Caco-2 (cell line): ENCODE measurements around the gene CLEC4M. TPM values are rescaled to one million over a fixed set of nuclear protein-coding genes. Genes with fewer than 3 reads are reported as not detected.

Source experiments
- BruUV-seq: library from RNA; stranded (reverse); fragments of 400-500 nt; replicated peaks from 2 replicates; lab custom pipeline; 2021; lab: Mats Ljungman, UMichigan
- CTCF ChIA-PET: fragments of 300-600 bp; sonication (Branson Sonifier 250); formaldehyde crosslinking; loops from one replicate; lab custom pipeline; 2022; ENCODE audit warnings: antibody characterized with exemption; lab: Charles Lee
- POLR2A ChIA-PET: fragments of 300-600 bp; sonication (Branson Sonifier 250); formaldehyde crosslinking; loops from one replicate; lab custom pipeline; 2022; ENCODE audit warnings: antibody characterized with exemption; lab: Charles Lee
- DNase-seq, 2 experiments: peaks; one replicate each; pipeline versions ENCODE4 v3.0.0 to v3.0.0-alpha.2; 2020 to 2022
- H3K27me3 ChIP-seq: replicated peaks from 2 replicates; pipeline ENCODE4 v1.6.0; 2011; ENCODE audit warnings: low read length; ENCODE audit not compliant: control insufficient read depth, insufficient read depth
- H3K36me3 ChIP-seq: 2 replicates; pipeline ENCODE4 v1.5.1; 2011; ENCODE audit warnings: low read length; ENCODE audit not compliant: control insufficient read depth, insufficient read depth
- H3K4me1 ChIP-seq: fragments of 250-450 bp; sonication (Bioruptor Pico); 2 replicates; pipeline ENCODE4 v1.5.1; 2020; ENCODE audit warnings: mild to moderate bottlenecking
- H3K4me3 ChIP-seq: 2 replicates; pipeline ENCODE4 v1.5.1; 2011; ENCODE audit warnings: low read depth, mild to moderate bottlenecking, control low read depth, low read length
- H3K9me3 ChIP-seq: fragments of 250-450 bp; sonication (Bioruptor Pico); 2 replicates; pipeline ENCODE4 v1.5.1; 2020; ENCODE audit warnings: mild to moderate bottlenecking, moderate library complexity
- H3K27ac Mint-ChIP-seq: one replicate; pipeline ENCODE4 v1.8.0; 2022; ENCODE audit warnings: mixed read lengths; ENCODE audit not compliant: unreplicated experiment
- H3K27me3 Mint-ChIP-seq: one replicate; pipeline ENCODE4 v1.8.0; 2022; ENCODE audit warnings: mixed read lengths; ENCODE audit not compliant: insufficient read depth, unreplicated experiment
- H3K36me3 Mint-ChIP-seq: one replicate; pipeline ENCODE4 v1.8.0; 2022; ENCODE audit warnings: mild to moderate bottlenecking, mixed read lengths; ENCODE audit not compliant: insufficient read depth, unreplicated experiment
- H3K4me1 Mint-ChIP-seq: one replicate; pipeline ENCODE4 v1.8.0; 2022; ENCODE audit warnings: low read depth, mixed read lengths; ENCODE audit not compliant: unreplicated experiment
- H3K4me3 Mint-ChIP-seq: one replicate; pipeline ENCODE4 v1.8.0; 2022; ENCODE audit warnings: mild to moderate bottlenecking, moderate library complexity, mixed read lengths; ENCODE audit not compliant: unreplicated experiment
- H3K9me3 Mint-ChIP-seq: one replicate; pipeline ENCODE4 v1.8.0; 2022; ENCODE audit warnings: mixed read lengths; ENCODE audit not compliant: unreplicated experiment
- CTCF ChIP-seq, 2 experiments: fragments of 200-600 bp in 1 of 2; IDR thresholded peaks; 1 replicate in 1 of 2; 2 replicates in 1 of 2; pipeline versions ENCODE4 v1.5.1 to v1.8.0; 2011 to 2022; ENCODE audit warnings: antibody characterized with exemption in 1 of 2, control low read depth in 1 of 2, inconsistent platforms in 1 of 2, low read depth in 1 of 2, low read length in 1 of 2, mild to moderate bottlenecking in 1 of 2, moderate library complexity in 1 of 2; ENCODE audit not compliant: insufficient read depth in 1 of 2, severe bottlenecking in 1 of 2, unreplicated experiment in 1 of 2
- intact Hi-C: fragments of 100-400 bp; cut with micrococcal nuclease; formaldehyde crosslinking; loops from one replicate; pipeline ENCODE4 v1.10.0; 2022; ENCODE audit not compliant: unreplicated experiment
- total RNA-seq: library from RNA; stranded (reverse); gene quantifications from 2 replicates; pipeline ENCODE4 v1.2.3, GENCODE V29; 2022

The CLEC4M gene
- total RNA-seq, 1 experiment from 2014 or later = not detected

DNA sequence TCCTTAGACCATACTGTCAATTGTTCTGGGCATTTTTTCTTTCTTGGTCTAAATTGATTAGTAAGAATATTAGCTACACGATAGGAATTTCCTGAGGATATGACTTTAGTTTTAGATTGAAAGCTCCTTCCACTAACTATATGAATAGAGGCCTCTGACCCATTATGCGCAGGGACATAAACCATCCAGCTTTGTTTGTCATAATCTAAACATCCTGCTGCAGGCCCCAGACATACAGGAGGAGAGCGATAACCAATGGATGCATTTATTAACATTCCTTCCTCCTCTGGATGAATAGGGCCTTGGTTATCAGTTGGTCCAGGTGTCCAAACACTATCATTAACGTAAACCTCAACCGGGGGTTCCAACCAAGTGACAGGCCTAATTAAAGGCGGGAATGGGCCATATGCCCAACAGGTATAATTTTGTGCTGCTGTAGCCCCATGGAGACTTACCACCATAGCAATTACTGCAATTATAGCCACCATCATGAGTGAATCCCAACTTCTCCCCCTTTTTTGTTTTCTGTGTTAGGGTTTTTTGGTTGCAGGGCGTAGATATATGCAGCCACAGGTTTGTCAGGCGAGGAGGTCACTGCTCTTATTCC, 32.6 kb downstream of the CLEC4M start:
- no peaks in the 10 kb centered on the region for H3K36me3 ChIP-seq
- no TSS peak for BruUV-seq
- H3K27me3 Mint-ChIP-seq = no peaks in the 10 kb centered on the region
- no peak overlapping the region for H3K4me3 Mint-ChIP-seq
- intact Hi-C loops = no loop called here
- peaks cover 12% of the 10 kb centered on the region for H3K4me1 Mint-ChIP-seq
- CTCF ChIA-PET = no interaction called here
- H3K36me3 Mint-ChIP-seq = peaks cover 9% of the 10 kb centered on the region
- H3K4me3 ChIP-seq = no peak overlapping the region
- no peak for TF ChIP-seq CTCF (IDR thresholded peaks at IDR 0.05; ENCODE audit: insufficient read depth in 1 of 2, low read depth in 1 of 2, low read length in 1 of 2, severe bottlenecking in 1 of 2, unreplicated experiment in 1 of 2)
- H3K9me3 ChIP-seq = peaks cover 8% of the 10 kb centered on the region; the same call in 1 of the 2 replicates
- POLR2A ChIA-PET = no interaction called here
- no peak overlapping the region for H3K27ac Mint-ChIP-seq
- peaks cover 15% of the 10 kb centered on the region for H3K4me1 ChIP-seq
- DNase-seq = no peak
- peaks cover 9% of the 10 kb centered on the region for H3K9me3 Mint-ChIP-seq
- no peaks in the 10 kb centered on the region for H3K27me3 ChIP-seq

DNA sequence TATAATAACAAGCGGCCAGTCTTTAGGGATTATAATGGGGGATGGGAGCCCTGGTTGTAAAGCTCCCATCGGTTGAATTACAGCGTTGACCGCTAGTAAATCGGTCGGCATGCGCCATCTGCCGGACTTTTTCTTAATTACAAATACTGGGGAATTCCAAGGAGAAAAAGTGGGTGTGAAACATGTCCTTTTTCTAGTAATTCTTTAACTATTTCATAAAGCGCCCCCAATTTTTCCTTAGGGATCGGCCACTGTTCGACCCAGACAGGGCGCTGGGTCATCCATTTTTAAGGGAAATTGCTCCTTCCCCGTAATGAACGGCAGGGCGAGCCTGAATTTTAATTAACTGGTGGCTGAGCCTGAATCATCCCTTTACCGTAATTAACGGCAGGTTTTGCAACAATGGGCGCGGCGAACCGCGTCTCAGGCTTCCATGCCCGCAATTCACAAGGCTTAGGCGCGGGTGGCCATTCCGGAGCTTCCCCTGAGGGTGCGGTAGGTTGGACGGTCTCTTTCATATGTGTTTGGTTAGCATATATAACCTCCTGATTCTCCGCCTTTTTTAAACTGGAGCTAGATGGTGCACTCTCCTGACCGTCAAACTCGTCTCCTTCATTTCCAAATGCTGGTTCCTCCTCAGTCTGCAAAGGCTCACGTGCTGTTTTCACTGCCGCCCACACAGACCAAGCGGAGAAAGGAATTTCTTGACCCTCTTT, 36.8 kb downstream of the CLEC4M start:
- Mint-ChIP-seq H3K9me3 (peaks cover 9% of the 10 kb centered on the region), H3K36me3 (no peaks in the 10 kb centered on the region), H3K4me1 (no peaks in the 10 kb centered on the region), H3K27me3 (no peaks in the 10 kb centered on the region), H3K4me3 (peak overlapping the region; percentile 58), H3K27ac (no peak overlapping the region)
- POLR2A ChIA-PET = interaction anchor here (0.5 to 1.0 kb wide), 5 partner anchors 69 to 230 kb away, joined by 3 to 21 read pairs (median 7); no protein-coding TSS in a partner anchor
- H3K27me3 ChIP-seq = no peaks in the 10 kb centered on the region
- no TSS peak for BruUV-seq
- no peaks in the 10 kb centered on the region for H3K4me1 ChIP-seq
- DNase-seq = peak; percentile 66 to 82
- CTCF ChIA-PET = interaction anchor here (0.7 to 2.1 kb wide), 15 partner anchors 9 to 698 kb away, joined by 3 to 57 read pairs (median 5); partner anchors contain the start of genes CLEC4M, PET100, TRAPPC5 and XAB2
- no peaks in the 10 kb centered on the region for H3K36me3 ChIP-seq
- intact Hi-C loops = loop anchor here (1.0 to 2.0 kb wide), 4 partner anchors 18 to 147 kb away; partner anchors contain the start of gene TRAPPC5
- peak; percentile 49 to 73 for TF ChIP-seq CTCF (IDR thresholded peaks at IDR 0.05; ENCODE audit: insufficient read depth in 1 of 2, low read depth in 1 of 2, low read length in 1 of 2, severe bottlenecking in 1 of 2, unreplicated experiment in 1 of 2)
- H3K9me3 ChIP-seq = peaks cover 6% of the 10 kb centered on the region; the same call in 1 of the 2 replicates
- H3K4me3 ChIP-seq = peak overlapping the region; percentile 27

DNA sequence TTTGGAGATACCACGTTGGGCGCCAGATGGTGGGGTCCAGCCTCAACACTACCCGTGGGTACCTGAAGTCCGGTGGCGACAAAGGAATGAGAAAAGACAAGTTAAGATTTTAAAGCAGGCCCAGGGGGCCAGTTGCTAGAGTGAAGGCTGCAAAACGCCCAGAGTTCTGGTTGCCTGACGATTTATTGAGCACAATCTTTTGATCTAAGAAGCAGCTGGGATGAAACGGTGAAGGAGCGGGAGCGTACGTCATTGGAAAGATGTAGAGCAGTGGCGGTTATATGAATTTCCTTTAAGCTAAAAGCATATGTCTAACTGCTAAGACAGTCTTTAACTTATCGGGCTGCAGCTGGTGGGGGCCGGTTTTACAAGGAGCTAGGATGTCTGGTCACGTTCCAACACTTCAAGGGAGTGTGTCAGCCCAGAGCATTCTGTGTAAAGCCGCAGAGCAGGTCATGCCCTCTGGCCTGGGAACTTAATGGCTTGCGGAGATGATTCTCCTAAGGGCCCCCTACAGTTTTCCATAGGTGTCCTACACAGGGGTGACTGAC, 38.1 kb downstream of the CLEC4M start:
- no peak overlapping the region for H3K4me3 Mint-ChIP-seq
- no TSS peak for BruUV-seq

More for the DNA sequence above, 38.1 kb downstream of the CLEC4M start:
- no peaks in the 10 kb centered on the region for H3K27me3 Mint-ChIP-seq
- H3K4me1 Mint-ChIP-seq = no peaks in the 10 kb centered on the region
- H3K27ac Mint-ChIP-seq = no peak overlapping the region
- DNase-seq = no peak
- ChIA-PET POLR2A (no interaction called here), CTCF (interaction anchor here (0.9 kb wide), 2 partner anchors 17 to 20 kb away, joined by 3 read pairs; no protein-coding TSS in a partner anchor)
- H3K27me3 ChIP-seq = no peaks in the 10 kb centered on the region
- no peak overlapping the region for H3K4me3 ChIP-seq
- H3K4me1 ChIP-seq = no peaks in the 10 kb centered on the region
- TF ChIP-seq CTCF (IDR thresholded peaks at IDR 0.05; ENCODE audit: insufficient read depth in 1 of 2, low read depth in 1 of 2, low read length in 1 of 2, severe bottlenecking in 1 of 2, unreplicated experiment in 1 of 2) = no peak
- intact Hi-C loops = no loop called here
- H3K36me3 Mint-ChIP-seq = no peaks in the 10 kb centered on the region
- peaks cover 6% of the 10 kb centered on the region; the same call in 1 of the 2 replicates for H3K9me3 ChIP-seq
- H3K36me3 ChIP-seq = no peaks in the 10 kb centered on the region
- peaks cover 9% of the 10 kb centered on the region for H3K9me3 Mint-ChIP-seq
